Neural progenitor cell (in vitro differentiated cells): ENCODE measurements around the gene MYO1E. TPM values are rescaled to one million over a fixed set of nuclear protein-coding genes. Genes with fewer than 3 reads are reported as not detected.

Source experiments
- DNase-seq: peaks from one replicate; pipeline ENCODE4 v3.0.0-alpha.2; 2016; ENCODE audit warnings: low spot score
- H2AFZ ChIP-seq: fragments of 200-600 bp; sonication (generic); replicated peaks from 2 replicates; pipeline ENCODE4 v1.6.1; 2016; ENCODE audit warnings: antibody characterized with exemption
- H3F3A ChIP-seq: fragments of 200-600 bp; sonication (generic); 2 replicates; pipeline ENCODE4 v1.6.1; 2016; ENCODE audit warnings: antibody characterized with exemption, low read depth
- H3K27ac ChIP-seq: fragments of 200-600 bp; sonication (generic); 2 replicates; pipeline ENCODE4 v1.5.1; 2016; ENCODE audit warnings: mild to moderate bottlenecking
- H3K27me3 ChIP-seq: fragments of 200-600 bp; sonication (generic); 2 replicates; pipeline ENCODE4 v1.6.1; 2016; ENCODE audit warnings: mild to moderate bottlenecking, moderate library complexity
- H3K36me3 ChIP-seq: fragments of 200-600 bp; sonication (generic); 2 replicates; pipeline ENCODE4 v1.5.1; 2016
- H3K4me1 ChIP-seq: fragments of 200-600 bp; sonication (generic); 2 replicates; pipeline ENCODE4 v1.6.1; 2016; ENCODE audit warnings: mixed run types
- H3K4me2 ChIP-seq: fragments of 200-600 bp; sonication (generic); 2 replicates; pipeline ENCODE4 v1.6.1; 2016
- H3K4me3 ChIP-seq: fragments of 200-600 bp; sonication (generic); 2 replicates; pipeline ENCODE4 v1.5.1; 2016
- H3K79me2 ChIP-seq: fragments of 200-600 bp; sonication (generic); 2 replicates; pipeline ENCODE4 v1.6.1; 2016; ENCODE audit warnings: low read depth
- H3K9ac ChIP-seq: fragments of 200-600 bp; sonication (generic); 2 replicates; pipeline ENCODE4 v1.6.1; 2016
- H3K9me3 ChIP-seq: fragments of 200-600 bp; sonication (generic); 2 replicates; pipeline ENCODE4 v1.5.1; 2016; ENCODE audit warnings: low read depth
- H4K20me1 ChIP-seq: fragments of 200-600 bp; sonication (generic); 2 replicates; pipeline ENCODE4 v1.6.1; 2016; ENCODE audit warnings: low read depth
- H3K27ac Mint-ChIP-seq: 3 replicates; pipeline ENCODE4 v1.8.0; 2021; ENCODE audit warnings: mixed read lengths
- H3K27me3 Mint-ChIP-seq: 2 replicates; pipeline ENCODE4 v1.8.0; 2022; ENCODE audit warnings: low read depth, mild to moderate bottlenecking, inconsistent platforms, moderate library complexity, mixed read lengths; ENCODE audit not compliant: insufficient read depth
- H3K36me3 Mint-ChIP-seq: 3 replicates; pipeline ENCODE4 v1.8.0; 2021; ENCODE audit warnings: mixed read lengths
- H3K4me1 Mint-ChIP-seq: 3 replicates; pipeline ENCODE4 v1.8.0; 2021; ENCODE audit warnings: mixed read lengths
- H3K4me3 Mint-ChIP-seq: 3 replicates; pipeline ENCODE4 v1.8.0; 2021; ENCODE audit warnings: mild to moderate bottlenecking, moderate library complexity, mixed read lengths
- H3K9me3 Mint-ChIP-seq: 3 replicates; pipeline ENCODE4 v1.8.0; 2020; ENCODE audit warnings: mixed read lengths
- EZH2 ChIP-seq: fragments of 200-600 bp; sonication (generic); IDR thresholded peaks from 2 replicates; pipeline ENCODE4 v1.6.1; 2017; ENCODE audit warnings: antibody characterized with exemption, mild to moderate bottlenecking, moderate library complexity
- EZH2phosphoT487 ChIP-seq: fragments of 200-600 bp; sonication (generic); IDR thresholded peaks from 2 replicates; pipeline ENCODE4 v1.6.1; 2017; ENCODE audit warnings: antibody characterized with exemption
- total RNA-seq: library from RNA; depleted of rRNA; stranded (reverse); fragments of >200 nt; gene quantifications from 2 replicates; pipeline ENCODE4 v1.2.3, GENCODE V29; 2015; ENCODE audit warnings: low replicate concordance
- TF ChIP-seq, protein P1 (sequence below): fragments of 200-600 bp; sonication (generic); IDR thresholded peaks from 2 replicates; pipeline ENCODE4 v1.5.1; 2017; ENCODE audit warnings: antibody characterized with exemption, mild to moderate bottlenecking

Gene MYO1E
- total RNA-seq, 1 donor from 2014 or later, result 49.7 TPM

DNA sequence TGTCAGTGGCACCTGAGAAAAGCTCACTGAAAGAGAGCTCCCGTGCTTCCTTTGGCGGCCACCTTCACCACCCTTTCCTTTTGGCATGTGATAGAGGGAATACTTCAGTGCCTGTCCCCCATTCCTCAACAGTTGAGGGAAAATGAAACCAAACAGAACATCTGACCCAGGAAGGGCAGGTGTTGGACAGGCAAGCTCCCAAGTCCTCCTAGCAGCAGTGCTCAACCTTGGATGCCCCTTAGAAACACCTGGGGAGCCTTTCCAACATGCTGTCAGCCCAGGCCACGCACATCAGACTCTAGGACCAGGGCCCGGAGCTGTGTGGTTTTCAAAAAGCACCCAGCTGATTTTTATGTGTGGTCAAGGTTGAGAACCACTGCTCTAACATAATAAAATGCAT is 143.7 kb downstream of the MYO1E start:
- Histone ChIP-seq H3K4me1 (no peaks in the 10 kb centered on the region), H3K9ac (no peak overlapping the region), H3K36me3 (no peaks in the 10 kb centered on the region), H3K4me3 (no peak overlapping the region), H3K9me3 (no peaks in the 10 kb centered on the region), H3K27me3 (no peaks in the 10 kb centered on the region), H4K20me1 (no peaks in the 10 kb centered on the region), H3F3A (no peaks in the 10 kb centered on the region), H3K27ac (no peak overlapping the region), H2AFZ (no peak overlapping the region), H3K4me2 (no peak overlapping the region), H3K79me2 (no peaks in the 10 kb centered on the region)
- no peak overlapping the region for H3K4me3 Mint-ChIP-seq
- peaks cover 5% of the 10 kb centered on the region for H3K4me1 Mint-ChIP-seq
- TF ChIP-seq EZH2phosphoT487, result no peak
- TF ChIP-seq, protein P1, sequence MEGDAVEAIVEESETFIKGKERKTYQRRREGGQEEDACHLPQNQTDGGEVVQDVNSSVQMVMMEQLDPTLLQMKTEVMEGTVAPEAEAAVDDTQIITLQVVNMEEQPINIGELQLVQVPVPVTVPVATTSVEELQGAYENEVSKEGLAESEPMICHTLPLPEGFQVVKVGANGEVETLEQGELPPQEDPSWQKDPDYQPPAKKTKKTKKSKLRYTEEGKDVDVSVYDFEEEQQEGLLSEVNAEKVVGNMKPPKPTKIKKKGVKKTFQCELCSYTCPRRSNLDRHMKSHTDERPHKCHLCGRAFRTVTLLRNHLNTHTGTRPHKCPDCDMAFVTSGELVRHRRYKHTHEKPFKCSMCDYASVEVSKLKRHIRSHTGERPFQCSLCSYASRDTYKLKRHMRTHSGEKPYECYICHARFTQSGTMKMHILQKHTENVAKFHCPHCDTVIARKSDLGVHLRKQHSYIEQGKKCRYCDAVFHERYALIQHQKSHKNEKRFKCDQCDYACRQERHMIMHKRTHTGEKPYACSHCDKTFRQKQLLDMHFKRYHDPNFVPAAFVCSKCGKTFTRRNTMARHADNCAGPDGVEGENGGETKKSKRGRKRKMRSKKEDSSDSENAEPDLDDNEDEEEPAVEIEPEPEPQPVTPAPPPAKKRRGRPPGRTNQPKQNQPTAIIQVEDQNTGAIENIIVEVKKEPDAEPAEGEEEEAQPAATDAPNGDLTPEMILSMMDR, result no peak
- no peak for TF ChIP-seq EZH2
- H3K36me3 Mint-ChIP-seq, result peaks cover 4% of the 10 kb centered on the region
- no peak overlapping the region for H3K27ac Mint-ChIP-seq
- DNase-seq, result no peak
- H3K27me3 Mint-ChIP-seq, result no peaks in the 10 kb centered on the region
- no peaks in the 10 kb centered on the region for H3K9me3 Mint-ChIP-seq

DNA sequence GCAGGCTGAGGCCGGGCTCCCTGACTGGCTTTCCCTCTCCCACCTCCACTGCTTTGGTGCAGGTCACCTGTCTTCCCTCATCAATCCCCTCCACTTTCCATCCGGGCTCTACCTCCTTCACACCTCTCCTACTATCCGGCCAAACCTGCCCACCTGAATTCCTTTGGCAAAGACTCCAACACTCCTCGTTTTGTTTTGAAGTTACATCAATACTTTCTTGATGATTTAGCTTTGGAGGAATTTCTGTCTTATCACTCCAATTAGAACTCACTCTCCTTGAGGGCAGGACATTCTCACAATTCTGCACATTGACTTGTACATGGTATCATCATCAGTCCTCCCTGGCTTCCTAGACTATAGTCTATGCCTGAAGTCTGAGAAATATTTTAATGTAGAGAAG is 145.7 kb downstream of the MYO1E start:
- no peak overlapping the region for H3K27ac Mint-ChIP-seq
- no peaks in the 10 kb centered on the region for H3K9me3 Mint-ChIP-seq
- TF ChIP-seq EZH2 (no peak), EZH2phosphoT487 (no peak)
- TF ChIP-seq, protein P1, result no peak

DNA sequence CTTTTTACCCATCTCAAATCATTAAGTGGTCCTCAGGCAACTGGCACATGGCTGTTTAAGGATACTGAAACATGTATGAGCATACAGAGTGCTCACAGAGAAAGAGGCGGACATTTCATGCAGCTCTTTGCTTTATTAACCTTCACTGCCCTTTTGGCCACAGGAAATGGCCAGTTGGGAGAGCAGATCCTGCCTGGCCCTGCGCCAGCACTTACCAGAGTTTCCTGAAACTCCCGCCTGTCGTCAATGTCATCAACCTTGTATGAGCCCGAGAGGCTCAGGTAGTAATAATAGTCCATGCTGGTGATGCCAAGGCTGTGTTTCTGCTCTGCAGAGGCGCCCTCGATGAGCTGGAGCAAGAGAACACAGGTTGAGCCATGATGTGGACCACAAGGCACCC is 148.2 kb downstream of the MYO1E start:
- H3K4me1 ChIP-seq, result no peaks in the 10 kb centered on the region
- H3K9me3 ChIP-seq, result no peaks in the 10 kb centered on the region
- H3K79me2 ChIP-seq, result no peaks in the 10 kb centered on the region
- no peak overlapping the region for H3K4me2 ChIP-seq
- no peak overlapping the region for H3K27ac ChIP-seq
- H3F3A ChIP-seq, result no peaks in the 10 kb centered on the region
- no peak overlapping the region for H2AFZ ChIP-seq
- no peak for DNase-seq
- no peaks in the 10 kb centered on the region for H3K9me3 Mint-ChIP-seq
- H3K36me3 Mint-ChIP-seq, result peaks cover 13% of the 10 kb centered on the region
- H3K27ac Mint-ChIP-seq, result no peak overlapping the region
- no peak overlapping the region for H3K4me3 Mint-ChIP-seq
- no peaks in the 10 kb centered on the region for H4K20me1 ChIP-seq
- peaks cover 5% of the 10 kb centered on the region for H3K4me1 Mint-ChIP-seq
- TF ChIP-seq, protein P1, result no peak
- no peak for TF ChIP-seq EZH2phosphoT487
- TF ChIP-seq EZH2, result no peak
- no peak overlapping the region for H3K4me3 ChIP-seq
- no peak overlapping the region for H3K9ac ChIP-seq
- no peaks in the 10 kb centered on the region for H3K27me3 Mint-ChIP-seq
- H3K36me3 ChIP-seq, result no peaks in the 10 kb centered on the region
- no peaks in the 10 kb centered on the region for H3K27me3 ChIP-seq

More for the DNA sequence above, 145.7 kb downstream of the MYO1E start:
- no peak for DNase-seq
- Histone ChIP-seq H3K27ac (no peak overlapping the region), H2AFZ (no peak overlapping the region), H4K20me1 (no peaks in the 10 kb centered on the region), H3K79me2 (no peaks in the 10 kb centered on the region), H3K36me3 (no peaks in the 10 kb centered on the region), H3K4me2 (no peak overlapping the region), H3F3A (no peaks in the 10 kb centered on the region), H3K4me1 (no peaks in the 10 kb centered on the region), H3K9me3 (no peaks in the 10 kb centered on the region), H3K4me3 (no peak overlapping the region), H3K9ac (no peak overlapping the region), H3K27me3 (no peaks in the 10 kb centered on the region)
- Mint-ChIP-seq H3K4me3 (no peak overlapping the region), H3K36me3 (peaks cover 8% of the 10 kb centered on the region), H3K27me3 (no peaks in the 10 kb centered on the region), H3K4me1 (peaks cover 5% of the 10 kb centered on the region)
